NCI-H446 treated with DMSO at 0.1 percent for 48 hours (cell line): ENCODE results near the gene OSBPL2.

Source experiments
- DNase-seq: peaks from one replicate; lab custom pipeline; 2025; lab: John Stamatoyannopoulos, UW

OSBPL2 gene

DNA sequence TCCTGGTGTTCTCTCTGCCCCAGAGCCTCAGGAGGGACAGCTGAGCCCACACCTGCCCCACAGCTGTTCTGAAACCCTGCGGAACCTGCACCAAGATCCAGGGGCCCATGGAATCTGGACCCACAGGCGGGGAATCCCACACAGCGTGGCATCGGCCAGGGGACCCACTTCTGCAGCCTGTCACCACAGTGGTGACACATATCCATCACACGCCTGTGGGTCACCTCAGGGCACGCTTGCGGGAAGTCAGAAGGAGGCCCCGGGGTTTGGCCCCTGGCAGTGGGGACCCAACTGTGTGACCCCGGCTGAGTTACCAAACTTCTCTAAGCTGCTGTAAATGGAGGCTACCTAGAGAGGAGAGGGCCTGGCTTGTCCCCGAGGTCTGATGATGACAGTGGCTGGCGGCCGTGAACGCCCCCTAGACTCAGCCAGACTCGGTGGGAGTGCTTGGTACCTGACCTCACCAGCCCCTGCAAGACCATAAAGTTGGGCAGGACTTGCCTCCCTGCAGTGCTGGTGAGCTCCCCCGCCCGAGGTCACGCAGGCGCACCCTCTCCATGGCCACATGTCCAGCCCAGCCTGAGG, 16.0 kb upstream of the OSBPL2 start:
- no peak for DNase-seq

DNA sequence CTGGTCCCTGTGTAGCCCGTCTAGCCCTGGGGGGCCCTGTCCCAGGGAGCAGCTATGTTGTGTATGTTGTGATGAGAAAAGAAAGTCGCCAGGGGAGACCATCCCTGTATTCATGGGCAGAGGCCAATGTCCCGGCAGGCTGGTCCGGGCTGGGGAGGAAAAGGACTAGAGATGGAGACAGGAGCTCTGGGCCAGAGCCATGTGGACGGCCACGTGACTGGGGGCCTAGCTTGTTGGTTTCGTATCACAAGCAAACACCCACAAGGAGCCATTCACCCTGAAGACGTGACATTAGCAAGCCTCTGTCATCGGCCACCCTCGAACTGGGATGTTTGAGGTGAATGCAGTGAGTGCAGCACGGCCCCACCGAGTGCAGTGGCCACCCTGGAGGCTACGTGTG, 15.3 kb upstream of the OSBPL2 start:
- no peak for DNase-seq

DNA sequence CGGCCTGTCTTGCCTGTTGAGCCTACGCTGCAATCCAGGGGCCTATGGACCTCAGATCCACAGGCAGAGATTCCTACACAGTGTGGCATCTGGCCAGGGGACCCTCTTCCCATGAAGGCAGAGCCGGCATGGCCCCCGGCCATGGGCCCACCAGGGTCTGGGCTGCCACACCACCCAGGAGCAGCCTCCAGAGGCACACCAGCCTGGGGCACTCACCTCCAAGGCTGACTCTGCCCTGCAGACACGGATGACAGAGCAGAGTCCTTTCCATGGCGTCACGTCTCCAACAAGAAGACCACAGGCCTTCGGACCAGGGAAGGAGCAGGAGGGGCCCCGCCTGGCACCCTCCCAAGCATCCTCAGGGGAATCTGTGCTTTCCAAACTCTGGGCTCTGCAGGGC, 14.8 kb upstream of the OSBPL2 start:
- no peak for DNase-seq

DNA sequence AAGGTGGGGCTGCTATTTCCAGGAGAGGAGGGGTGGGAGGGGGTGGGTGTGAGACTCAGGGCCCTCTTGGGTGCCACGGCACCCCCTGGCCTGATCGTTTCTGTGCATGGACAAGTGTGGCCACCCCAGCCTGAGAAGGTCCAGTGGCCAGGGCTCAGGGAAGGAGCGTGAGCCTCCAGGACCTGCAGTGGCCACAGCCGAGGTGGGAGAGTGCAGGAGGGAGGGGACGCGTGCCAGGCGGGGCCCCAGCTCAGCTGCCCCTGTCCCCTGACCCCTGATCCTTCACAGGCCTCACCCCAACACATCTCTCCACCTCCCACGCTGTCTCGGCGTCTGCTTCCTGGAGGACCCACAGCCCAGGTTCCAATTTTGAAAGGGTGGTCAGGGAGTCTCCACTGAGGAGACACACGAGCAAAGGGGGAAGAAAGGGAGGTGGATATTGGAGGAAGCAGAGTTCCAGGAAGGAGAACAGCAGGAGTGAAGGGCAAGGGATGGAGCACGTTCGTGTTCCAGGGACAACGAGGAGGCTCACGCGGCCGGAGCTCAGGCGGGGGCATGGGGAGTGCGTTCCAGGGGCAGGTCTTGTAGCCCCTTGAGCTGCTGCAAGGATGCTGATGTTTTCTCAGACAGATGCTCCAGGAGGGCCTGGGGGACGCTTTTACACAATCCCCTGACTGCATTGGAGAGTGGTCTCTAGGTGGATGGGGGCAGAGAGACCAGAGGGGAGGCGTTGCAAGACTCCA, 14.0 kb upstream of the OSBPL2 start:
- DNase-seq: no peak

DNA sequence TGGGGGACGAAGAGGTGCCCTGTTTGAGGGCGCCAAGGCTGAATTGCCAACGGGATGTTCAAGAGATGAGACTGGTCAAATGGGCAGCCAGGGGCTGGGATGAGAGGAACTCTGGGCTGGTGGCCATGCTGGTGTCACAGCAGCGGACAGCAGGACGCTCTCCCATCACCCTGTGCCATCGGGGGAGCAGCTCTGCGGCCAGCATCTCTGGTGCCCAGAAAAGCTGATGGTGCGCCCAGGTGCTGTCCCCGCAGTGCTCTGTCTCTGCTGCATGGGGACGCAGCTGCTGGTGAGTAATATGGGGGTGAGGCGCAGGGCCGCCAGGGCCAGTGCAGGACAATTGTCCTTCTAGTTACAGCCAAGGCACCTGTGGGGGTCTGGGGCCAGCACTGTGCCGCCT, 13.3 kb upstream of the OSBPL2 start:
- no peak for DNase-seq

DNA sequence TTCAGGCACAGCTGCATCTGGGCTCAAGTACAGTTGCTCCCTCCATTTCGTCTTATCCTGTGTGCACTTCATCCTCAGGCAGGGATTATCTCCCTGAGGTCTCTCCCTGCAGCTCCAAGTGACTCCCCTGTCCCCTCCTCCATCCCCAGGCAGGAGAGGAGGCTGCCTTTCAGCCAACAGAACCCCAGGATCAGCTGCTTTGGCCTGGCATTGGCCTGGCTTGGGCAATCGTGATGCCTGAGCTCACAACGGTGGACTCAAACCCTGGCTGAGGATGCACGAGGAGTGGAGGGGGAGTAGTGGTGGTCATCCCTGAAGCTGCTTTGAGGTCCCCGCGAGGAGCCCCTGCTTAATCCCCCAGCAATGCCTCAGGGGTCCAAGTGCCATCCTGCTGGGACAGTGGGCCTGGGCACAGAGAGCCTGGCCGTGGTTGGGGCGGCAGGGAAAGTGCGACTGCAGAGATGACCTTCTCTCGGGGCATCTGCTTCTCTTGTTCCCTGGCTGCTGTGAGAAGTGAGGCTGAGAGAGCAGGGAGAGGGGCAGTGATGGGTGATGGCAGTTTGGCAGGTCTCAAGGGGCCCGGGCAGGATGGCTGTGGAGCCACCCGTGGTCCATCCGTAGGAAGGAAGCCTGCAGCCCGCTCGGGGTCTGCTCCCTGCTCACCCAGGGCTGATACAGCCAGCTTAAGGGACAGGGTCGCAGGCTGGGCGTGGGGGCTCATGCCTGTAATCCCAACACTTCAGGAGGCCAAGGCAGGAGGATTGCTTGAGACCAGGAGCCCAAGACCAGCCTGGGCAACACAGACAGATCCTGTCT, 12.3 kb upstream of the OSBPL2 start:
- no peak for DNase-seq

DNA sequence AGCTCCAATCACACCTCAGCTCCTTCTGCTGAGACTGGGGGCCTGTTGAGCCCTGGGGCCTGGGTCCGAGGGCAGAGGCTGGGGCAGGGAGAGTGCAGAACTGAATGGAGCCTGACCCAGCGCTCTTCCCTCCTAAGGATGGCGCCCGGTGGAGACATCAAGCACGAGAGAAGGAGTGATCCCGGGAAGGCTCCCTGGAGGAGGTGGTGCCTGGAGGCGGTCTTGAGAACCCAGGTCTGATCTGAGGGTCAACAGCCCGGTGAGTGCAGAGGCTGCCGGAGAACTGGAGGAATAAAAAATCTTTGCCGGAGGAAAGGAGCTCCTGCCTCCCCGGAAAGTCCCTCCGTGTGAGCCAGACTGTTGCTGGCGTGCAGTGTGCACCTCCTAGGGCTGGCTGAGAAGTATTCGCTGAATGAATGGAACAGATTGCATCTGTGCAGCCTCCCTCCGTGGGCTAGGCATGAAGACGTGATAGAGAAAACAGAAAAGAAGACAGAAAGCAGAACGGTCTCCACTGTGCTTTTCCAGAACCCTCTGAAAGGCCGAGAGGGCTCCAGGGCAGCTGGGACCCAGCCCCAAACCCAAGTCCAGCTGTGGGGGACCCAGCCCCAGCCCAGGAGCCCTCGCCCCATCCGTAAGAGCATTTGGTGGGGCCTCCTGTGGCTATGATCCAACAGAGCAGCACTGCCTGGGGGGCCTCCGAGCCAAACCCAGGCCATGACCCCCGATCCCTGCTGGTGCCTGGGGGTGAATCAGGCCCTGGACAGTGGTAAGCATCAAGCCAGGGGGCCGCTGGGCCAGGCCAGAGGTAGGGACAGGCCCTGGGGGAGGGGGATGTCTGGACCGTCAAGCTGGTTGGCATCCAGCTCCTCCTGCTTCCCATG, 11.4 kb upstream of the OSBPL2 start:
- no peak for DNase-seq

DNA sequence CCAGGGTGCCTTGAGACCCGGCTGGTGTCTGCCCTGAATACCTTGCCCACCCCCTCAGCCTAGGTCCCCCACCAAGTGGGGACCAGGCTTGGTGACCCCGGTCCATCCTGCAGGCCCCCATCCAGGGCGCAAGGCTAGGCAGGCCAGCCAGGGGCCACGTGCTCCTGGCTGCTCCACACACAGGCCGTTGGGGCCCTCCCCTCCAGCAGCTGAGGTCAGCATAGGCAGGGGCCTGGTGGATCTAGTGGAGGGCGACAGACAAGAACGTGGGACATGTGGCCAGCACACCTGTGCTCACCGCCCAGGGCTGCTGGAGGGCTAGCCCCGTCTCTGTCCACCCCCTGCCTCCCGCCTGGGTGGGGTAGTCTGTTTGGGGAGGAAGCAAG, 10.7 kb upstream of the OSBPL2 start:
- no peak for DNase-seq

DNA sequence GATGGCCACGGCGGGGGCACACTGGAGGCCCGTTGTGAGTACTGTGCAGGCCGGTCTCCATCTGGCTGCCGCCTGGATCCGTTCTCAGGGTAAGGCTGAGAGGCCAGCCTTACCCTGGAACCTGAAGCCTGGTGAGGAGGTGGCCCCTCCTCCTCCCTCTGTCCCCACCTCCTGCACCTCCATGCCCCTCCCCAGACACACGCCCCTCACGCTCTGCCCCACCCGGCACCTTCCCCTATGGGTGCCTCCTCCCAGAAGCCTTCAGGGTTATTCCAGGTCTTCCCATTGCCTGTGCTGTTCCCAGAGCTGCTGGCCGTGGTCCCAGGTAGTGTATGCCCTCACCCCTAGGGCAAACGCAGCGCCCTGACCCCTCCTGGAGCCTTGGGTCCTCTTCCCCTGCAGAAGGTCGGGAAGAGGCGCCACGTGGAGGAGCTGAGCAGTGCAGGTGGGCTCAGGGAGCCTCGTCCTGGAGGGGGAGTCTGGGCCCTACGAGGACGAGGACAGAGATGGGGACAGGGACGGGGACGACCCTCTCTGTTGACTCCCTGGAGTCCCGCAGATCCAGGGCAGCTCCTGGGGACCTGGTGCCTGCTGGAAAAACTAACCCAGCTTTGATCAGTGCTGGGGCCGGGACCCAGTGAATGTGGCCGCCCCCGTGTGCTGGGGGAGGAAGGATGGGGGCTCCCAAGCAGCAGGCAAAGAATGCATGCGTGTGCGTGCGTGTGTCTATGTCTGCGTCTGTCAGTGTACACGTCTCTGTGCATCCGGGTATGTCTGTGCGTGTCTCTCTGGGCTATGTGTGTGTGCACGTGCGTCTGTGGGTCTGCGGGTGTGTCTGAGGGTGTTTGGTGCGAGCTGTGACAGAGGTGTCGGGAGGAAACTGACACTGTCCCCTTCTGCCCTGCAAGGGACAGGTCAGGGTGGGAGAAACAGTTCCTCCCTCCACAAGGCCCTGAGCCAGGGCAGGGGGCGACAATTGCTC, 10.1 kb upstream of the OSBPL2 start:
- DNase-seq: no peak

DNA sequence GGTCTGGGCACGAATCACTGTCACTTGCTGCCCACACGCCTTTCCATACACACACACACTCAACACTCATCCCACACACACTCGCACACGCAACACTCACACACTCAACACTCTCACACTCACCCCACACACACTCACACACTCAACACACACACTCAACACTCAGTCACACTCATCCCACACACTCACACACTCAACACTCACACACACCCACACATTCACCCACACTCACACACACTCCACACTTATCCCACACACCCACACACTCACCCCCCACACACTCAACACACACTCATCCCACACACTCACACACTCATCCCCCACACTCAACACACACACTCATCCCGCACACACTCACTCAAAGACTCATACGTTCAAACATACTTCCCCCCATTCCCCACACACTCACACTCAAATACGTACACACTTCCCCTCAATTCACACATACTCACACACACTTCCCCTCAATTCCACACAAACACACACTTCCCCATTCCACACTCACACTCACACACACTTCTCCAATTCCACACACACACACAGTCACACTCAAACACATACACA, 9.3 kb upstream of the OSBPL2 start:
- no peak for DNase-seq

DNA sequence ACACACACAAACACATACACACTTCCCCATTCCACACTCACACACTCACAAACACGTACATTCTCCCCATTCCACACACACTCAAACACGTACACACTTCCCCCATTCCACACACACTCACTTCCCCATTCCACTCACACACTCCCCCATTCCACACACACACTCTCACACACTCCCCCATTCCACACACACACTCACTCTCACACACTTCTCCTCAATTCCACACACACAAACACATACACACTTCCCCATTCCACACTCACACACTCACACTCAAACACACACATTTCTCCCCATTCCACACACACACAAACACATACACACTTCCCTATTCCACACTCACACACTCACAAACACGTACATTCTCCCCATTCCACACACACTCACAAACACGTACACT, 8.7 kb upstream of the OSBPL2 start:
- DNase-seq: no peak

DNA sequence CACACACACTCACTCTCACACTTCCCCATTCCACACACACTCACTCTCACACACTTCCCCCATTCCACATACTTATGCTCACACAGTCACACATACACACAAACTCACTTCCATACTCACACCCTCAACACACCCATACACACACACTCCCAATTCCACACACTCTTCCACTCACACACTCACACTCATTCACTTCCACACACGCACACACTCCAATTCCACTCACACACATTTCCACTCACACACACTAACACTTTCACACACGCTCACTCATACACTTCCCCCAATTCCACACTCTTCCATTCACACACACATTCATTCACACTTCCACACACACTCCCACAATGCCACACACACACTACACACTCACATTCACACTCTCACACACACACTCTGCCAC, 8.0 kb upstream of the OSBPL2 start:
- DNase-seq: no peak

DNA sequence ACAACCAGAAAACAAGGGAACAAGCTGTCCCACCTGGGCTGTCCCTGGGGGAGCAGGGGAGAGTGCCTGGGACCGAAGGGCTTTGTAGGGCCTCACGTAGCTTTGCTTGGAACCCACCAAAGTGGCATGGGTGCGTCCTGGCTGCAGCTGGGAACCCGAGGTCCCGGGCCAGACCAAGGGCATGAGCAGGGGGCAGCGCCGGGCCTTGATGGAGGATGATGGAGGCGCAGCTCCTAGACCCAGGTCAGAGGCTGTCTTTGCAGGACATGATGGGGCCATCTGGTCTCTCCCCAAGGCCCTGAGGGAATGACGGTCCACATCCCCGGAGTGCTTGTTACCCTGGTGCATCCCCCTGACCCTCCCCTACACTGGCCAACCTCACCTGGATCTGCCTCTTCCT, 7.6 kb upstream of the OSBPL2 start:
- no peak for DNase-seq

DNA sequence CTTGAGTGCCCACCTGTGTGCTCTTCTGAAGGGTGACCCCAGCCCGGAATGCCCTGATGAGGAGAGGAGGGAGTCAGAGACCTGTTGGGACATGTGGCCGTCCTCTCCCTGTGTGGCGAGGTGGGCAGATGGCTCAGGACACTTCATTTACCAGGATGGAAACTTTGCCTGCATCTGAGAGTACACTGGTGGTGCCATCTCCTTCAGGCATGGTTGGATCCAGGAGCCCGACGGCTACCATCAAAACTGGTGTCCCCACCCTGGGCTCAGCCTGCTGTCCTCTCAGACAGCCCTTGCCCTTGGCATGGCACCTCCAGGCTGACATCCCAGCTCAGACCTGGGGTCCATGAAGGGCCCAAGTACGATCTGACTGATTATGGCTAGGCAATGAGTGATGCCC, 7.0 kb upstream of the OSBPL2 start:
- DNase-seq: no peak

DNA sequence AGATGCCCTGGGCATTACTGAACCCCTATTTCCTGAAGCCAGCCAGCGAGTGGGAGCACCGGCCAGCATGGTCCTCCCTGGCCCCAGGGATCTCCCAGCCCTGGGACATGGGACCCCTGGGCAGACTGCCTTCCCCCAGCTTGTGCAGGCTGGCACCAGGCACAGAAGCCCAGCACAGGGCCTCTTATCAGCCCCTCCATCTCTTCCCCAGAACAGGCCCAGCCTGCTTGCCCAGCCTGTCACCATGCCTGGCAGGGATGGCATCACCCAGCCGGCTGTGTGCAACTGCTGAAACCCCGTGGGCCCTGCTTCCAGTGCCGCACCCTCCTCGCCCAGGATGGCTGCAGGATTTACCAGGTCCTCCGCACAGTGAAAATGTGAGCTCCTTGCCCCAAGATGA, 6.1 kb upstream of the OSBPL2 start:
- DNase-seq: no peak

DNA sequence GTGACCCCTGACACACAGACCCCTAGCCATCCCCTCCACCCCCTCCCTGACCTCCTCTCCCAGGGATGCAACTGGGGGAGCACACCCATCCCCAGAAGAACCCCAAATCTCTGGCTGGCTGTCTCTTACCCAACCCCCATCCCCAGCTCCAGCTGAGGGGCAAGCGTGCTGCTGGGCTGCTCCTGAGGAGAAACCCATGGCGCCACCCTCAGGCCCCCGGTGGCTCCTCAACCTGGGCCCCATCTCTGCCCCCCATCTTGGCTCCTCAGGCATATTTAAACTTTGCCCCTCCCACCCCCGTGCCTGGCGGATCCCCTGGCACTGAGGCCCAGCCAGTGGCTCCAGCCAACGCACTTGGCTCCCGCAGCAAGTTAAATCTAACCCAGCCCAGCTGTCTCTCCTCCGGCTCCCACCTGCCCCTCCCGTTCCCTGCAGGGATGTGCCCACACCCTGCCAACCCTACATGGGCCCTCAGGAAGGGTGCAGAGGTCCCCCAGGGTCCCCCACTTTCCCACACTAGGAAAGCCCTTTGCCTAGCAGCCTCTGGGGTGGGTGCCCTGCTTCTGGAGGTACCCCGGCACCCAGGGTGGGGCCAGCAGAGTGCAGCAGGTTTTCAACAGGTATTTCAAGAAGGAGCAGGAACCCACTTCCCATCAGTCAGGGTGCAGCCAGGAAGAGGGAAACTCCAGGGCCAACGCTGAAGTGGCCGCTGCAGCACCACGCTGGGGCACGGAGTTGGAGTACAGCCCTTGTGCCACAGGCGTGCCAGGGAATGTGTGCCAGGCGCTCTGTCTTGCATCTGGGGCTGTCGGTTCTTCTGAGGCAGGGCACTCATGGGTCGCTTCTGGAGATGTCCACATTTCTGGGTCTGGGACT, 5.3 kb upstream of the OSBPL2 start:
- peak; percentile 57 for DNase-seq

DNA sequence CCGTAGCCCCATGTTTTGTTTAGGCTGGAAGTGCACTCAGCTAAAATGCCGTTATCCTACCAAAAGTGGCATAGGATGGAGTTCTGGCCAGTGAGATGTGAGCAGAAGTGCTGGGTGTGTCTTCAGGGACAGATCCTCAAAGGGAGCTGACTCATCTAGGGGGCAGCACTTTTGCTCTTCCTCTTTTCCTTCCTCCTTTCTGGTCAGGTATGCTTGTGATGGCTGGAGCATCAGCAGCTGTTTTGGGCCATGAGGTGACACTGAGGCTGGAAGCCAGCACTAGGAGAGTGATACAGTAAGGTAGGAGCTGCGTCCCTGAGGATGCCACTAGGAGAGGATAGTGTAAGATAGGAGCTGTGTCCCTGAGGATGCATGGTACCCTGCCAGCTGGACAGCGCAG, 4.6 kb upstream of the OSBPL2 start:
- DNase-seq: no peak

DNA sequence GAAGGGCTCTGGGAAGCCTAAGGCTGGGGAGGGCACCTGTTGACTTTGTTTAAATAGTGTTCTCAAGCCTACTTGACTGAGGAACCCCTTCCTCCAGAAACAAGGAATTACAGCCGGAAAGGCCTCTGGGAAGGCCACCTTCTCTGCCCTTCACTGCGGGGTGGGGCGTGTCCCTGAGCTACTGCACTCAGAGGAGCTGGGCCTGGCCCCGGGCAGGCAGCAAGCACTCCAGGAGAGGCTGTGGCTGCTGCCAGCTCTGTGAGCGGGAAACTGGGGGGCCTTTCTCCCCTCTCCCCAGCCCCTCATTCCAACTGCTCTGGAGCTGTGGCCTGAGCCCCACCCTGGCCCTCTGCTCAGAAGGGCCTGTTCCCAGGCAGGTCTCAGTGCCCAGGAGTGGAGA, 4.0 kb upstream of the OSBPL2 start:
- DNase-seq: no peak

DNA sequence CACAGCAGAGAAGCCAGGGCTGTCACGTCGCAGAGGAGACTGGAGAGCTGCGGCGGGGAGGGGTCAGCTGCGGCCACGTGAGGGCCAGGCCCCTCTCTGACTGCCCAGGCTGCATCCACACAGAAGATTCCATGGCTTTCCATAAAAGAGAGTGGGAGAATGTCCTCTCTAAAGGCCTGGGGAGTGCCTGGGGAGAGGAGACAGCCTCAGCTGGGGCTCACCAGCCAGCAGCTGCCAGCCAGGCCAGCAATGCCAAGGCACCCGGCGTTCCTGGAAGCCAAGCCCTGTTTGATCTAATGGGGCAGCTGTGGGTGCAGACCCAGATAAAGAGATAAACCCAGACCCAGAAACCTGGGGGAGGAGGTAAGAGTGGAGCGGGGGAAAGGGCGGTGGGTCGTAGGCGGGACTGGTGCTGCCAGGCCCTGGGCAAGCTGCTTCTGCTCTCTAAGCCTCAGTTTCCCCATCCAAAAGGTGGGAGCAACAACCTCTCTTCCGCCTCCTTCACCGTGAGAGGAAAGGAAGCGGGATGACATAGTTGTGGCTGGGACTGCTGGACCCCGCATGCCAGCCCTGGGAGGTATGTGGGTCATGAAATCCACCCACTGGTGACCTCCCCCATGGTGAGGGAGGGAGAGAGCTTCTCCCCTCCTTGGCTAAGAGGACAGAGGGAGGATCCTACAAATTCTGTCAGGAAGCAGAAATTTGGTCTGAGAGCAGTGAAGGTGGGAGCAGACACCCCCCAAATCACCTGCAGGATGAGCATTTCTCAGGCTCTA, 3.1 kb upstream of the OSBPL2 start:
- no peak for DNase-seq
